Panc1 (cell line): ENCODE data around the gene DOK7. TPM values are rescaled to one million over a fixed set of nuclear protein-coding genes. Genes with fewer than 3 reads are reported as not detected.

Experiments
- ATAC-seq: fragments of 200-7000 bp; cut with Tn5 transposase; 2 replicates; pipeline ENCODE4 v1.9.1; 2020; ENCODE audit warnings: mild to moderate bottlenecking, moderate library complexity
- BruUV-seq: library from RNA; stranded (reverse); fragments of 400-500 nt; replicated peaks from 2 replicates; lab custom pipeline; 2021; lab: Mats Ljungman, UMichigan
- CTCF ChIA-PET: fragments of 300-600 bp; sonication (Branson Sonifier 250); formaldehyde crosslinking; loops from one replicate; lab custom pipeline; 2022; ENCODE audit warnings: antibody characterized with exemption; lab: Charles Lee
- POLR2A ChIA-PET: fragments of 300-600 bp; sonication (Branson Sonifier 250); formaldehyde crosslinking; loops from one replicate; lab custom pipeline; 2022; ENCODE audit warnings: antibody characterized with exemption; lab: Charles Lee
- DNase-seq: peaks from one replicate; pipeline ENCODE4 v3.0.0-alpha.2; 2010; ENCODE audit warnings: low read depth, low spot score
- H3K27ac ChIP-seq: 2 replicates; pipeline ENCODE4 v1.5.1; 2011; ENCODE audit warnings: mild to moderate bottlenecking, low read length, inconsistent platforms
- H3K27me3 ChIP-seq: fragments of 200-500 bp; sonication (Bioruptor generic); 2 replicates; pipeline ENCODE4 v1.6.0; 2014; ENCODE audit warnings: low read length, inconsistent platforms; ENCODE audit not compliant: control insufficient read depth, insufficient read depth
- H3K36me3 ChIP-seq: fragments of 200-500 bp; sonication (Bioruptor generic); 2 replicates; pipeline ENCODE4 v1.5.1; 2014; ENCODE audit warnings: inconsistent platforms, mild to moderate bottlenecking, low read length, moderate library complexity; ENCODE audit not compliant: control insufficient read depth, insufficient read depth
- H3K4me1 ChIP-seq: 2 replicates; pipeline ENCODE4 v1.5.1; 2011; ENCODE audit warnings: inconsistent platforms, mild to moderate bottlenecking, low read length, moderate library complexity; ENCODE audit not compliant: control insufficient read depth, insufficient read depth
- H3K4me3 ChIP-seq, 2 experiments: 2 replicates each; pipeline ENCODE4 v1.5.1; 2011 to 2012; ENCODE audit warnings: low read depth in 2 of 2, low read length in 2 of 2, mild to moderate bottlenecking in 2 of 2, inconsistent platforms in 1 of 2, moderate library complexity in 1 of 2
- H3K9me3 ChIP-seq: fragments of 200-500 bp; sonication (Bioruptor generic); 2 replicates; pipeline ENCODE4 v1.5.1; 2014; ENCODE audit warnings: low read depth, mild to moderate bottlenecking, inconsistent platforms, low read length, moderate library complexity; ENCODE audit not compliant: control insufficient read depth, insufficient read depth
- CTCF ChIP-seq: fragments of 450-650 bp; IDR thresholded peaks from 2 replicates; pipeline ENCODE4 v1.5.1; 2017; ENCODE audit warnings: mild to moderate bottlenecking
- POLR2AphosphoS5 ChIP-seq: IDR thresholded peaks from 2 replicates; pipeline ENCODE4 v1.6.1; 2012; ENCODE audit warnings: mild to moderate bottlenecking, low read depth, low read length, moderate library complexity
- REST ChIP-seq, 2 experiments: IDR thresholded peaks; 2 replicates each; pipeline ENCODE4 v1.6.1; 2011 to 2012; ENCODE audit warnings: low read depth in 2 of 2, control low read depth in 1 of 2, low read length in 1 of 2, mild to moderate bottlenecking in 1 of 2, moderate library complexity in 1 of 2; ENCODE audit not compliant: insufficient read depth in 1 of 2
- SIN3A ChIP-seq: IDR thresholded peaks from 2 replicates; pipeline ENCODE4 v1.6.1; 2012; ENCODE audit warnings: low read depth, mild to moderate bottlenecking, low read length, moderate library complexity, borderline replicate concordance; ENCODE audit not compliant: insufficient read depth
- TCF7L2 ChIP-seq: IDR thresholded peaks from 2 replicates; pipeline ENCODE4 v1.6.1; 2011; ENCODE audit warnings: mild to moderate bottlenecking, low read depth, low read length, inconsistent platforms
- in situ Hi-C: cut with HindIII; loops from 2 replicates; pipeline ENCODE4 v1.10.0; 2016; ENCODE audit warnings: low sequenced_read_pairs, low pct_unique_long_range_greater_than_20kb
- intact Hi-C: fragments of 100-400 bp; cut with micrococcal nuclease; formaldehyde crosslinking; loops from one replicate; pipeline ENCODE4 v1.10.0; 2022; ENCODE audit not compliant: unreplicated experiment
- total RNA-seq: library from RNA; stranded (reverse); gene quantifications from one replicate; pipeline ENCODE4 v1.2.1, GENCODE V29; 2021; ENCODE audit not compliant: unreplicated experiment

DOK7 gene
- total RNA-seq, 1 experiment from 2014 or later = 2.4 TPM

- no peaks in the 10 kb centered on the region for H3K36me3 ChIP-seq
- H3K4me1 ChIP-seq = no peaks in the 10 kb centered on the region
- H3K4me3 ChIP-seq = no peak overlapping the region
- H3K27ac ChIP-seq = no peak overlapping the region
- ChIA-PET POLR2A (no interaction called here), CTCF (no interaction called here)
- in situ Hi-C loops (no loop called here), intact Hi-C loops (no loop called here)
- DNase-seq (no peak), ATAC-seq (peak; percentile 40; the same call in 1 of the 2 replicates)
- no TSS peak for BruUV-seq
- TF ChIP-seq SIN3A = no peak
- TF ChIP-seq POLR2AphosphoS5 = no peak
- no peak for TF ChIP-seq TCF7L2
- no peak; the same call in 1 of the 2 replicates for TF ChIP-seq CTCF
- TF ChIP-seq REST (IDR thresholded peaks at IDR 0.05; ENCODE audit: insufficient read depth in 1 of 2, low read depth in 2 of 2, low read length in 1 of 2) = no peak
- H3K27me3 ChIP-seq = no peaks in the 10 kb centered on the region
- H3K9me3 ChIP-seq = no peaks in the 10 kb centered on the region
Measured at GRCh38 chr4:3465698-3466671, 2.9 kb downstream of the DOK7 start.

- no peaks in the 10 kb centered on the region for H3K4me1 ChIP-seq
- intact Hi-C loops (no loop called here), in situ Hi-C loops (no loop called here)
- no peak overlapping the region for H3K4me3 ChIP-seq
- POLR2A ChIA-PET = no interaction called here
- no peaks in the 10 kb centered on the region for H3K27me3 ChIP-seq
- no peak for ATAC-seq
- no TSS peak for BruUV-seq
- H3K36me3 ChIP-seq = no peaks in the 10 kb centered on the region
- no peak for DNase-seq
- no peaks in the 10 kb centered on the region for H3K9me3 ChIP-seq
- CTCF ChIA-PET = no interaction called here
- no peak overlapping the region for H3K27ac ChIP-seq
- TF ChIP-seq TCF7L2 (no peak), POLR2AphosphoS5 (no peak), REST (IDR thresholded peaks at IDR 0.05; ENCODE audit: insufficient read depth in 1 of 2, low read depth in 2 of 2, low read length in 1 of 2) (no peak), CTCF (no peak), SIN3A (no peak)
Measured at GRCh38 chr4:3466691-3467600, 3.8 kb downstream of the DOK7 start.
